Neural cell (in vitro differentiated cells): ENCODE measurements around the gene SCG5.

Source experiments
- EP300 ChIP-seq: fragments of 450-650 bp; conservative IDR thresholded peaks from 2 replicates; pipeline ENCODE4 v1.6.1; 2014; ENCODE audit warnings: antibody characterized with exemption, mild to moderate bottlenecking, moderate library complexity; ENCODE audit not compliant: poor library complexity, severe bottlenecking
- EZH2 ChIP-seq: fragments of 200-600, 300-800 bp; shearing (Covaris generic), sonication (generic); IDR thresholded peaks from 2 replicates; pipeline ENCODE4 v1.6.1; 2014; ENCODE audit warnings: antibody characterized with exemption, low read length, borderline replicate concordance, mild to moderate bottlenecking; ENCODE audit not compliant: insufficient read depth, poor library complexity, severe bottlenecking
- MXI1 ChIP-seq: fragments of 450-650 bp; conservative IDR thresholded peaks from 2 replicates; pipeline ENCODE4 v1.6.1; 2014; ENCODE audit warnings: antibody characterized with exemption, mild to moderate bottlenecking; ENCODE audit not compliant: poor library complexity, severe bottlenecking
- POLR2AphosphoS5 ChIP-seq: IDR thresholded peaks from 2 replicates; pipeline ENCODE4 v1.6.1; 2012
- REST ChIP-seq: IDR thresholded peaks from 2 replicates; pipeline ENCODE4 v1.6.1; 2012; ENCODE audit warnings: borderline replicate concordance
- SMC3 ChIP-seq: fragments of 450-650 bp; conservative IDR thresholded peaks from 2 replicates; pipeline ENCODE4 v1.6.1; 2014; ENCODE audit warnings: antibody characterized with exemption, mild to moderate bottlenecking, moderate library complexity; ENCODE audit not compliant: poor library complexity
- TAF1 ChIP-seq: IDR thresholded peaks from 2 replicates; pipeline ENCODE4 v1.6.1; 2012; ENCODE audit warnings: low read depth
- TF ChIP-seq, protein P1 (sequence below): fragments of 450-650 bp; IDR thresholded peaks from 2 replicates; pipeline ENCODE4 v1.5.1; 2014; ENCODE audit warnings: antibody characterized with exemption, mild to moderate bottlenecking, moderate library complexity; ENCODE audit not compliant: poor library complexity, severe bottlenecking

DNA sequence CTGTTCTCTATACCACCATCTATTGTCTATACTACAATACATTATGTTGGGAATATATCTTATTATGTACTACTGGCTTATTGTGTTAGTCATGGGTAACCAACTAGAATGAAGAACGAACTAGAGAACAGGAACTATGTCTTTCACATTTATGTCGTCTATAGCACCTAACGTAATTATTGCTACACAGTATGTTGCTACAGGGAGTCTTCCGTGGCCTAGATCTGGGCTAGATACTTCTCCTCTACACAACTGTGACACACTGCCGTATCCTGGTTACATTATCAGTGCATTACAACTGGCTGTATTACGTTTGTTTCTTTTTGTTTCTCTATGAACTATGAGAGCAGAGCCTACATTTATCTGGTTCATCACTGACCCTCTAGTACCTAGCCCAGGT, 34.0 kb downstream of the SCG5 start:
- TF ChIP-seq, protein P1, sequence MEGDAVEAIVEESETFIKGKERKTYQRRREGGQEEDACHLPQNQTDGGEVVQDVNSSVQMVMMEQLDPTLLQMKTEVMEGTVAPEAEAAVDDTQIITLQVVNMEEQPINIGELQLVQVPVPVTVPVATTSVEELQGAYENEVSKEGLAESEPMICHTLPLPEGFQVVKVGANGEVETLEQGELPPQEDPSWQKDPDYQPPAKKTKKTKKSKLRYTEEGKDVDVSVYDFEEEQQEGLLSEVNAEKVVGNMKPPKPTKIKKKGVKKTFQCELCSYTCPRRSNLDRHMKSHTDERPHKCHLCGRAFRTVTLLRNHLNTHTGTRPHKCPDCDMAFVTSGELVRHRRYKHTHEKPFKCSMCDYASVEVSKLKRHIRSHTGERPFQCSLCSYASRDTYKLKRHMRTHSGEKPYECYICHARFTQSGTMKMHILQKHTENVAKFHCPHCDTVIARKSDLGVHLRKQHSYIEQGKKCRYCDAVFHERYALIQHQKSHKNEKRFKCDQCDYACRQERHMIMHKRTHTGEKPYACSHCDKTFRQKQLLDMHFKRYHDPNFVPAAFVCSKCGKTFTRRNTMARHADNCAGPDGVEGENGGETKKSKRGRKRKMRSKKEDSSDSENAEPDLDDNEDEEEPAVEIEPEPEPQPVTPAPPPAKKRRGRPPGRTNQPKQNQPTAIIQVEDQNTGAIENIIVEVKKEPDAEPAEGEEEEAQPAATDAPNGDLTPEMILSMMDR: no peak
- TF ChIP-seq EZH2 (no peak), SMC3 (no peak), POLR2AphosphoS5 (no peak), MXI1 (no peak), REST (no peak), EP300 (no peak), TAF1 (no peak)
